ENCODE measurements around the gene TNPO3. TPM values are rescaled to one million over a fixed set of nuclear protein-coding genes. Genes with fewer than 3 reads are reported as not detected.

TNPO3 gene
- total RNA-seq, 1 experiment from 2014 or later, result 58.5 TPM

DNA sequence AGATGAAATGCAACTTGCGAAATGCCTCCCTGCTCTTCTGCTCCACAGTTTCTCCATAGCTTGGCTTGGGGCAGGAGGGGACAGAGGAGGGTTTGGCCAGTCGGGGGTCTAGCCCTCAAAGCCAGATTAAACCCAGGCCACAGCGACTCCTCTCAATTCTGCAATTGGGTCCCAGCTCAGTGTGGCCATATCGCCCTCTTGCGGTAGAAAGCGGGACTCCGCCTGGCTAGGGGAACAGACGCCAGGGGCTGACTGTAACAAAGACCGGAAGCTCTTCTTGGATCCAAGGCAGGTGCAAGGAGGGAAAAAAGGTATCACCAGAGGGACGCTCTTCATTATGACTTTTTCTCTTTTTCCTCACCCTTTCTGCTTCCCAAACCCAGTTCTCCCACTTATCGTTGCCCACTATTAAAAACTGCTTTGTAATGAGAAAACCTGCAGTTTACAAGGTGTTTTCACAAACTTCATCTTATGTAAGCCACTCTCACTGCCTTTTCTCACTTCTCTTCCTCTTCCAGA is 36.6 kb upstream of the TNPO3 start:
- ChIA-PET POLR2A (interaction anchor here (1.6 kb wide), 1 partner anchor 37 kb away, joined by 6 read pairs; the partner anchor contains the start of gene TNPO3), CTCF (interaction anchor here (0.6 to 1.6 kb wide), 30 partner anchors 10 to 617 kb away, joined by 3 to 11 read pairs (median 4); partner anchors contain the start of genes AHCYL2, ATP6V1F, STRIP2 and TNPO3), RAD21 (ENCODE audit: low non-redundant PET in 1 of 2, low total read pairs in 2 of 2, uncharacterized antibody in 2 of 2, unreplicated experiment in 2 of 2) (interaction anchor here (0.6 to 1.1 kb wide), 4 partner anchors 56 to 211 kb away, joined by 3 to 4 read pairs (median 4); no protein-coding TSS in a partner anchor)
- Histone ChIP-seq H3K4me2 (ENCODE audit: low read length) (peak overlapping the region; percentile 2; the same call in 1 of the 2 replicates), H3K79me2 (ENCODE audit: insufficient read depth, low read length) (no peaks in the 10 kb centered on the region), H3K4me3 (replicated peaks in 1 of 2; ENCODE audit: low read depth in 1 of 2, low read length in 2 of 2) (no peak overlapping the region), H3K36me3 (ENCODE audit: control insufficient read depth in 1 of 2, insufficient read depth in 2 of 2, low read length in 2 of 2) (no peaks in the 10 kb centered on the region), H3K4me1 (ENCODE audit: control insufficient read depth in 1 of 2, insufficient read depth in 2 of 2, low read length in 2 of 2) (peaks cover 0 to 6% of the 10 kb centered on the region in 2 experiments; a peak in 2 of 4 replicates), H3K27ac (ENCODE audit: low read depth, low read length) (no peak overlapping the region), H3K9me3 (ENCODE audit: control insufficient read depth in 1 of 2, insufficient read depth in 1 of 2, low read depth in 1 of 2, low read length in 2 of 2) (no peaks in the 10 kb centered on the region), H4K20me1 (ENCODE audit: insufficient read depth) (no peaks in the 10 kb centered on the region), H3K9ac (ENCODE audit: low read length) (no peak overlapping the region), H2AFZ (ENCODE audit: low read depth, low read length, poor library complexity, severe bottlenecking) (peak overlapping the region; percentile 62), H3K27me3 (ENCODE audit: insufficient read depth, low read length) (no peaks in the 10 kb centered on the region), H3K9me2 (ENCODE audit: insufficient read depth) (no peaks in the 10 kb centered on the region)
- BruUV-seq (replicated peaks), result no TSS peak
- DNase-seq (ENCODE audit: low read depth, low spot score) (peak; percentile 54), ATAC-seq (peak; percentile 99)
- intact Hi-C loops (cut with micrococcal nuclease), result loop anchor here (1.0 kb wide), 2 partner anchors 36 to 187 kb away; partner anchors contain the start of gene TNPO3
- TF ChIP-seq RAD21 (IDR thresholded peaks at IDR 0.05; ENCODE audit: low read depth) (peak; percentile 97), EZH2 (IDR thresholded peaks at IDR 0.05) (no peak), ZNF274 (IDR thresholded peaks at IDR 0.05; ENCODE audit: low read depth, low read length) (no peak), YY1 (IDR thresholded peaks at IDR 0.05; ENCODE audit: extremely low read depth, insufficient replicate concordance, low read depth, low read length) (peak; percentile 46), SP1 (IDR thresholded peaks at IDR 0.05; ENCODE audit: low read depth) (no peak), SIN3A (IDR thresholded peaks at IDR 0.05; ENCODE audit: low read depth) (no peak), JUND (IDR thresholded peaks at IDR 0.05) (no peak), CEBPB (IDR thresholded peaks at IDR 0.05; ENCODE audit: low read depth) (no peak), ELF1 (IDR thresholded peaks at IDR 0.05; ENCODE audit: borderline replicate concordance, low read depth) (no peak), SRF (IDR thresholded peaks at IDR 0.05; ENCODE audit: low read depth) (no peak), POLR2A (IDR thresholded peaks at IDR 0.05; ENCODE audit: borderline replicate concordance, extremely low read depth, insufficient read depth, insufficient read length) (no peak), TCF7L2 (IDR thresholded peaks at IDR 0.05; ENCODE audit: borderline replicate concordance, extremely low read depth, insufficient read depth, insufficient read length) (no peak), POLR2AphosphoS5 (IDR thresholded peaks at IDR 0.05; ENCODE audit: low read depth, low read length) (no peak), EGR1 (IDR thresholded peaks at IDR 0.05; ENCODE audit: low read depth) (no peak), ZFX (IDR thresholded peaks at IDR 0.05) (no peak)
- TF ChIP-seq, protein P1, sequence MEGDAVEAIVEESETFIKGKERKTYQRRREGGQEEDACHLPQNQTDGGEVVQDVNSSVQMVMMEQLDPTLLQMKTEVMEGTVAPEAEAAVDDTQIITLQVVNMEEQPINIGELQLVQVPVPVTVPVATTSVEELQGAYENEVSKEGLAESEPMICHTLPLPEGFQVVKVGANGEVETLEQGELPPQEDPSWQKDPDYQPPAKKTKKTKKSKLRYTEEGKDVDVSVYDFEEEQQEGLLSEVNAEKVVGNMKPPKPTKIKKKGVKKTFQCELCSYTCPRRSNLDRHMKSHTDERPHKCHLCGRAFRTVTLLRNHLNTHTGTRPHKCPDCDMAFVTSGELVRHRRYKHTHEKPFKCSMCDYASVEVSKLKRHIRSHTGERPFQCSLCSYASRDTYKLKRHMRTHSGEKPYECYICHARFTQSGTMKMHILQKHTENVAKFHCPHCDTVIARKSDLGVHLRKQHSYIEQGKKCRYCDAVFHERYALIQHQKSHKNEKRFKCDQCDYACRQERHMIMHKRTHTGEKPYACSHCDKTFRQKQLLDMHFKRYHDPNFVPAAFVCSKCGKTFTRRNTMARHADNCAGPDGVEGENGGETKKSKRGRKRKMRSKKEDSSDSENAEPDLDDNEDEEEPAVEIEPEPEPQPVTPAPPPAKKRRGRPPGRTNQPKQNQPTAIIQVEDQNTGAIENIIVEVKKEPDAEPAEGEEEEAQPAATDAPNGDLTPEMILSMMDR (IDR thresholded peaks at IDR 0.05 in 2 of 3, conservative IDR thresholded peaks at IDR 0.05 in 1 of 3; ENCODE audit: borderline replicate concordance in 1 of 3, insufficient read depth in 1 of 3, low read depth in 2 of 3, low read length in 2 of 3), result peak; percentile 97 to 99 (median 99)
- TF ChIP-seq, protein P2, sequence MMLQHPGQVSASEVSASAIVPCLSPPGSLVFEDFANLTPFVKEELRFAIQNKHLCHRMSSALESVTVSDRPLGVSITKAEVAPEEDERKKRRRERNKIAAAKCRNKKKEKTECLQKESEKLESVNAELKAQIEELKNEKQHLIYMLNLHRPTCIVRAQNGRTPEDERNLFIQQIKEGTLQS (IDR thresholded peaks at IDR 0.05), result no peak
- TF ChIP-seq, protein P3, sequence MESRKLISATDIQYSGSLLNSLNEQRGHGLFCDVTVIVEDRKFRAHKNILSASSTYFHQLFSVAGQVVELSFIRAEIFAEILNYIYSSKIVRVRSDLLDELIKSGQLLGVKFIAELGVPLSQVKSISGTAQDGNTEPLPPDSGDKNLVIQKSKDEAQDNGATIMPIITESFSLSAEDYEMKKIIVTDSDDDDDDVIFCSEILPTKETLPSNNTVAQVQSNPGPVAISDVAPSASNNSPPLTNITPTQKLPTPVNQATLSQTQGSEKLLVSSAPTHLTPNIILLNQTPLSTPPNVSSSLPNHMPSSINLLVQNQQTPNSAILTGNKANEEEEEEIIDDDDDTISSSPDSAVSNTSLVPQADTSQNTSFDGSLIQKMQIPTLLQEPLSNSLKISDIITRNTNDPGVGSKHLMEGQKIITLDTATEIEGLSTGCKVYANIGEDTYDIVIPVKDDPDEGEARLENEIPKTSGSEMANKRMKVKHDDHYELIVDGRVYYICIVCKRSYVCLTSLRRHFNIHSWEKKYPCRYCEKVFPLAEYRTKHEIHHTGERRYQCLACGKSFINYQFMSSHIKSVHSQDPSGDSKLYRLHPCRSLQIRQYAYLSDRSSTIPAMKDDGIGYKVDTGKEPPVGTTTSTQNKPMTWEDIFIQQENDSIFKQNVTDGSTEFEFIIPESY (IDR thresholded peaks at IDR 0.05; ENCODE audit: extremely low read depth, insufficient replicate concordance, low read length), result no peak
- TF ChIP-seq, protein P4, sequence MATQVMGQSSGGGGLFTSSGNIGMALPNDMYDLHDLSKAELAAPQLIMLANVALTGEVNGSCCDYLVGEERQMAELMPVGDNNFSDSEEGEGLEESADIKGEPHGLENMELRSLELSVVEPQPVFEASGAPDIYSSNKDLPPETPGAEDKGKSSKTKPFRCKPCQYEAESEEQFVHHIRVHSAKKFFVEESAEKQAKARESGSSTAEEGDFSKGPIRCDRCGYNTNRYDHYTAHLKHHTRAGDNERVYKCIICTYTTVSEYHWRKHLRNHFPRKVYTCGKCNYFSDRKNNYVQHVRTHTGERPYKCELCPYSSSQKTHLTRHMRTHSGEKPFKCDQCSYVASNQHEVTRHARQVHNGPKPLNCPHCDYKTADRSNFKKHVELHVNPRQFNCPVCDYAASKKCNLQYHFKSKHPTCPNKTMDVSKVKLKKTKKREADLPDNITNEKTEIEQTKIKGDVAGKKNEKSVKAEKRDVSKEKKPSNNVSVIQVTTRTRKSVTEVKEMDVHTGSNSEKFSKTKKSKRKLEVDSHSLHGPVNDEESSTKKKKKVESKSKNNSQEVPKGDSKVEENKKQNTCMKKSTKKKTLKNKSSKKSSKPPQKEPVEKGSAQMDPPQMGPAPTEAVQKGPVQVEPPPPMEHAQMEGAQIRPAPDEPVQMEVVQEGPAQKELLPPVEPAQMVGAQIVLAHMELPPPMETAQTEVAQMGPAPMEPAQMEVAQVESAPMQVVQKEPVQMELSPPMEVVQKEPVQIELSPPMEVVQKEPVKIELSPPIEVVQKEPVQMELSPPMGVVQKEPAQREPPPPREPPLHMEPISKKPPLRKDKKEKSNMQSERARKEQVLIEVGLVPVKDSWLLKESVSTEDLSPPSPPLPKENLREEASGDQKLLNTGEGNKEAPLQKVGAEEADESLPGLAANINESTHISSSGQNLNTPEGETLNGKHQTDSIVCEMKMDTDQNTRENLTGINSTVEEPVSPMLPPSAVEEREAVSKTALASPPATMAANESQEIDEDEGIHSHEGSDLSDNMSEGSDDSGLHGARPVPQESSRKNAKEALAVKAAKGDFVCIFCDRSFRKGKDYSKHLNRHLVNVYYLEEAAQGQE (IDR thresholded peaks at IDR 0.05; ENCODE audit: low read depth), result no peak
- TF ChIP-seq, protein P5, sequence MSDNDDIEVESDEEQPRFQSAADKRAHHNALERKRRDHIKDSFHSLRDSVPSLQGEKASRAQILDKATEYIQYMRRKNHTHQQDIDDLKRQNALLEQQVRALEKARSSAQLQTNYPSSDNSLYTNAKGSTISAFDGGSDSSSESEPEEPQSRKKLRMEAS (IDR thresholded peaks at IDR 0.05), result no peak
